ENCODE data around the gene IGHMBP2.

DNA sequence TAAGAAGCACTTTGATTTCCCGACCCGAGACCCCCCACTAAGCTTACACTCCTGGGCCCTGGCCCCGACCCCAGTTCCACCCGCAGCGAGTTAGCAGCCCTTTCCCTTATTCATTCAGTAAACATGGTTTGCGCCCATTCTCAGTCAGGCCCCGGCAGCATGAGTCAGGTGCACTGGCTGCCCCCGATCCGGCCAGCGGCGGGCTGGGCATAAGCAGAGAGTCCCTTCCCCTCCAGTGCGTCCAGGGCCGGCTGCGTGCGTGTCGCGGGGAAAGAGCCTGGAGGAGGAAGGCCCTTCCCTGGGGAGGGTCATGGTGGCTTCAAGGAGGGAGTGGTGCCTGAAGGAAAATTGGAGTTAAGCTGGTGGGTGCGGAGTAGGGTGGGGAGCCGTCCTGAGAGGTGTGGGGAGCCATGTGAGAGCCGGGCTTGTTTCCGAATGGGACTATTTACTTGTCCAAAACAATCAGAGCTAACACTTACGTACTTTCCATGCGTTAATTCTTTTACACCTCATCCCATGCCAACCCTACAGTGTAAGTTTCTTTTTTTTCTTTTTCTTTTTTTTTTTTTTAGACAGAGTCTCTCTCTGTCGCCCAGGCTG is 657 bp downstream of the IGHMBP2 start:
- TF ChIP-seq, protein P1, sequence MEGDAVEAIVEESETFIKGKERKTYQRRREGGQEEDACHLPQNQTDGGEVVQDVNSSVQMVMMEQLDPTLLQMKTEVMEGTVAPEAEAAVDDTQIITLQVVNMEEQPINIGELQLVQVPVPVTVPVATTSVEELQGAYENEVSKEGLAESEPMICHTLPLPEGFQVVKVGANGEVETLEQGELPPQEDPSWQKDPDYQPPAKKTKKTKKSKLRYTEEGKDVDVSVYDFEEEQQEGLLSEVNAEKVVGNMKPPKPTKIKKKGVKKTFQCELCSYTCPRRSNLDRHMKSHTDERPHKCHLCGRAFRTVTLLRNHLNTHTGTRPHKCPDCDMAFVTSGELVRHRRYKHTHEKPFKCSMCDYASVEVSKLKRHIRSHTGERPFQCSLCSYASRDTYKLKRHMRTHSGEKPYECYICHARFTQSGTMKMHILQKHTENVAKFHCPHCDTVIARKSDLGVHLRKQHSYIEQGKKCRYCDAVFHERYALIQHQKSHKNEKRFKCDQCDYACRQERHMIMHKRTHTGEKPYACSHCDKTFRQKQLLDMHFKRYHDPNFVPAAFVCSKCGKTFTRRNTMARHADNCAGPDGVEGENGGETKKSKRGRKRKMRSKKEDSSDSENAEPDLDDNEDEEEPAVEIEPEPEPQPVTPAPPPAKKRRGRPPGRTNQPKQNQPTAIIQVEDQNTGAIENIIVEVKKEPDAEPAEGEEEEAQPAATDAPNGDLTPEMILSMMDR (IDR thresholded peaks at IDR 0.05), result no peak
- TF ChIP-seq POLR2A (IDR thresholded peaks at IDR 0.05), result no peak
- TF ChIP-seq EP300 (IDR thresholded peaks at IDR 0.05), result no peak

Data from suprapubic skin (tissue), 3 donors.